Mucosa of gallbladder (tissue), 1 donor: ENCODE data around the gene FGF22. TPM values are rescaled to one million over a fixed set of nuclear protein-coding genes. Genes with fewer than 3 reads are reported as not detected.
"Not testable (repeated sequence)": the region's sequence is repeated elsewhere in the genome, so short reads cannot be mapped to it uniquely, and the experiment has no call there.

Source experiments
- DNase-seq: peaks from one replicate; pipeline ENCODE4 v3.0.0-alpha.2; 2020; ENCODE audit warnings: low spot score
- total RNA-seq: library from RNA; stranded (reverse); gene quantifications from one replicate; pipeline ENCODE4 v1.2.1, GENCODE V29; 2021
- donor health status: DM: no; HTN: no; CAD: no.

Gene FGF22
- total RNA-seq, 1 donor from 2014 or later: 0.17 TPM

DNA sequence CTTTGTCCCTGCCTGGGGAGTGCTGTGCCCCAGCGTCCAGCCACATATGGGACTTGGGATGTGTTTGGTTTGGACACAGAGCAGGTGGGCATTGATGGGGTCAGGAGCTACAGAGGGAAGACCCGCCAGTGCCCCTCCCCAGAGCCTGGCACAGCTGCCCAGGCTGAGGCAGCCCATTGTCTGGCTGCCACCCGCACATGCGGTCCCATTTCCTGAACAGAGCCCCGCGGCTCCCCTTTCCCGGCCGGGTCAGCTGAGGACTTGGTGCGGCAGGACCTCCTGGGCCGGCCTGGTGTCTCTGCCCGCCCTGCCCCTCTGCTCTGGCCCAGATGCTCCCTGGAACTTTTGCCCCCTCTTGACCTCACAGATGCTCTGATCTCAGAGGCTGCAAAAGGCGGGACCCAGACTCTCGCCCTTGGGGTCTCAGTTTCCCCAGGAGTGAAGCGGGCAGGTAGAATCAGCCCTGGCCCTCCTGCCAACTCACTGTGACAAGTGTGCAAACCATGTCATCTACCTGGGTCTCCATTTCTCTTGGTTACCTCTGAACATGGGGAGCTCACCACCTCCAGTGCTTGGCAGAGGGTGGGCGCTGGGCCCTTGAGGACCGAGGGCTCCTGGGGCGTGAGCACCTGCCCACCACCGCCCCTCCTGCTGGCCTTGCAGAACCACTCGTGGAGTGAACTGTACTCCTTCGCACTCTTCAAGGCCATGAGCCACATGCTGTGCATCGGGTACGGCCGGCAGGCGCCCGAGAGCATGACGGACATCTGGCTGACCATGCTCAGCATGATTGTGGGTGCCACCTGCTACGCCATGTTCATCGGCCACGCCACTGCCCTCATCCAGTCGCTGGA, 32.2 kb upstream of the FGF22 start:
- no peak for DNase-seq

DNA sequence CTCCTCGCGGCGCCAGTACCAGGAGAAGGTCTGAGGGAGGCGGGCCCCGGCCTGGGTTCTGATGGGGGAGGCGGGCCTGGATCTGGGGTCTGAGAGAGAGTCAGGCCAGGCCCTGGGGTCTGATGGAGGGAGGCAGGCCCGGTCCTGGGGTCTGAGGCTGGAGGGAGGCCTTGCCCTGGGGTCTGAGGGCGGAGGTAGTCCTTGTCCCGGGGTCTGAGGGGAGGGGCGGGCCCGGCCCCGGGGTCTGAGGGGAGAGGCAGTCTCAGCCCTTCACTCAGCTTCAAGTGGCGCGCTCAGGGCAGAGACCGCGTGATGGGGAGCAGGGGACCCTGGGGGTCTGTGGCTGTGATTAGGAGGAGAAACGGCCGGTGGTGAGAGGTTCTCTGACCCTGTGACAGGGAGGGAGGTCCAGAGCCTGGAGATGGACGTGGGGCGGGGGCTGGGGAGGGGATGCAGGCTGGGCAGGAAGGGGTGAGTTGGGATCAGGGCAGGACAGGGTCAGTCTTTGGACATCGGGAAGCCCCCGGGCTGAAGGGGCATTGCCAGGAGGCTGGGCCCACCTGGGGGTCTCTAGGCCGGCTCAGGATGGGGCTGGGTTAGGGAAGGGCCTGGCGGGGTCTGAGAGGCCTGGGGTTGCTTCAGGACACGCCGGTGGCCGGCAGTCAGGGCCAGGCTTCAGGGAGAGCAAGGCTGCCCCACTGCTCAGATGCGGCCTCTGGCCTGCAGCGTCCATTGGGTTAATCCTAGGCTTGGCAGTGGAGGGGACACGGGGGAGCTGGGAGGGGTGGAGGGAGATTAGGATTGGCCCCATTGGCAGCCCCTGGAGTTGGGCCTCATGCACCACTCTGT, 31.3 kb upstream of the FGF22 start:
- no peak for DNase-seq

DNA sequence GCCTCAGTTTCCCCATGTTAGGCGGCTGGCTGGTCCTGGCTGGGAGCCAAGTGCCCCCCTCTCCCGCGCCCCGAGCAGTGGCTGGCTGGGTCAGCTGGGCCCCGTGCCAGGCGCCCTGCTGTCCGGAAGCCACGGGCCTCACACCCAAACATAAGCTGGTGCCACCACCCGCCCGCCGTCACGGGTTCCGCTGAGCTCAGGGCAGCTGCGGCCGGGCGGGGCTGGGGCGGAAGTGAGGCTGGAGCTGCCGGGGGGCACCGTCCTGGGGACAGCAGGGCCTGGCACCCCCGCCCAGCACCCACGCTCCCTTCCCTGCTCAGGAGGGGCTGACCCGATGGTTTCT, 30.7 kb upstream of the FGF22 start:
- peak; percentile 50 for DNase-seq

GRCh38 chr19:610071-610800, 29.4 kb upstream of the FGF22 start:
- no peak for DNase-seq

DNA sequence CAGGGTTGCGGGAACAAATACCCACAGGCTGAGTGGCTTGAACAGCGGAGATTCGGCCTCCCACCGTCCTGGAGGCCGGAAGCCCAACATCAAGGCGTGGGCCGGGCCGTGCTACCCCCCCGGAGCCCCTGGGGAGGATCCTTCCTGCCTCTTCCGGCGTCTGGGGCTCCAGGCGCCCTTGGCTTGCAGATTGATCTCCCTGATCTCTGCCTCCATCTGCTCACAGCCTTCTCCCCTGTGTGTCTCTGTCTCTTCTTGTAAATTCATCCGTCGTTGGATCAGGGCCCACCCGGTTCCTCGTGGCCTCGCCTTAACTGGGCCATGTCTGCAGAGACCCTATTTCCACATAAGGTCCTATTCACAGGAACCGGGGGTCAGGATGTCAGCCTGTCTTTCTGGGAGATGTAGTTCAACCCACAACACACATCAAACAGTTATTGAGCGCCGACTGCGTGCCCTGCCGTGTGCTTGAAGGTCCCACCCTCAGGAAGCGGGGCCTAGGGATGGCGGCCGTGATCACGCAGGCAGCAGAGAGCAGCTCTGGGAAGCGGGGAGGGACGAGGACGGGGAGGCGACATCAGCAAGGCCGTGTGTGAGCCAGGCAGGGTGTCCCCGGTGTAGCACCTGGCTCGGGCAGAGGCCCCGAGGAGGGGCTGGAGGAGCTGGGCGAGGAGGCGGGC, 28.7 kb upstream of the FGF22 start:
- DNase-seq: peak; percentile 21

GRCh38 chr19:611481-611868, 28.2 kb upstream of the FGF22 start:
- DNase-seq: no peak

- DNase-seq: no peak
These were observed 26.7 kb upstream of the FGF22 start for GRCh38 chr19:612941-613340.

DNA sequence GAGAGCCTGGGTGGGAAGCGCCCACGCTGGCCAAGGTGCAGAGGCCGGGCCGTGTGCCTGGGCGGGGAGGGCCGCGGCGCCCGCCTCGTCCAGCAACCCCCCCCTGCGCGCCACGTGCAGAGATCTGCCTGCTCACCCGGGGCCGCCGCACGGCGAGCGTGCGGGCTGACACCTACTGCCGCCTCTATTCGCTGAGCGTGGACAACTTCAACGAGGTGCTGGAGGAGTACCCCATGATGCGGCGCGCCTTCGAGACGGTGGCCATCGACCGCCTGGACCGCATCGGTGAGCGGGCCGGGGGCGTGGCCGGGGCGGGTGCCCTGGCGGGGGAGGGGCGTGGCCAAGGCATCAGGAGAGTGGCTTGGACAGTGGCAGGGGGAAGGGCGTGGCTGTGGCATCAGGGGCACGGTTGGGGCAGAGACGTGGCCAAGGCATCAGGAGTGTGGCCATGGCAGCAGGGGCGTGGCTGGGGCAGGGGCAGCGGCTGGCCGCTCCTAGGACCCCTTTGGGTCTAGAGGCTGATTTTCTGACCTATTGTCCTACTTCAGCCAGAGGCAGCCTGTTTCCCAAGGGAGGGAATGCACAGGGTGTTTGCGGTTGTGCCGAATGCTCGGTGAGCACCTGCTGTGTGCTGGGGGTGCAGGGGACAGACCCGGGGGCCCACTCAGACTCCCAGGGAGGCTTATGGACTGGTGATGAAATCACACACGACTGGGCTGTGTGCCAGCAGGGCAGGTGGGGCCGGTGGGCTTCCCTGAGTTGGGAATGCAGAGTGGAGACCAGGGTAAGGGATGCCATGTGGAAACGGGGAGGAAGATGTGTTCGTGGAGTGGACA, 25.7 kb upstream of the FGF22 start:
- DNase-seq: no peak

DNA sequence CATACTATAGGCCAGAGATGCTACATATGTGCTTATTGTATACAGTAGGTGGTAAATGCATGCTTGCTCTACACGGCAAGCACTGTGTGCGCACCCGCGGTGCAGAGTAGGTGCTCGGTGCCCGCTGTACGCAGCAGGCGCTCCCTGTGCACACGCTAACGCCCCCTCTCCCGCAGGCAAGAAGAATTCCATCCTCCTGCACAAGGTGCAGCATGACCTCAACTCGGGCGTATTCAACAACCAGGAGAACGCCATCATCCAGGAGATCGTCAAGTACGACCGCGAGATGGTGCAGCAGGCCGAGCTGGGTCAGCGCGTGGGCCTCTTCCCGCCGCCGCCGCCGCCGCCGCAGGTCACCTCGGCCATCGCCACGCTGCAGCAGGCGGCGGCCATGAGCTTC, 24.1 kb upstream of the FGF22 start:
- no peak for DNase-seq

DNA sequence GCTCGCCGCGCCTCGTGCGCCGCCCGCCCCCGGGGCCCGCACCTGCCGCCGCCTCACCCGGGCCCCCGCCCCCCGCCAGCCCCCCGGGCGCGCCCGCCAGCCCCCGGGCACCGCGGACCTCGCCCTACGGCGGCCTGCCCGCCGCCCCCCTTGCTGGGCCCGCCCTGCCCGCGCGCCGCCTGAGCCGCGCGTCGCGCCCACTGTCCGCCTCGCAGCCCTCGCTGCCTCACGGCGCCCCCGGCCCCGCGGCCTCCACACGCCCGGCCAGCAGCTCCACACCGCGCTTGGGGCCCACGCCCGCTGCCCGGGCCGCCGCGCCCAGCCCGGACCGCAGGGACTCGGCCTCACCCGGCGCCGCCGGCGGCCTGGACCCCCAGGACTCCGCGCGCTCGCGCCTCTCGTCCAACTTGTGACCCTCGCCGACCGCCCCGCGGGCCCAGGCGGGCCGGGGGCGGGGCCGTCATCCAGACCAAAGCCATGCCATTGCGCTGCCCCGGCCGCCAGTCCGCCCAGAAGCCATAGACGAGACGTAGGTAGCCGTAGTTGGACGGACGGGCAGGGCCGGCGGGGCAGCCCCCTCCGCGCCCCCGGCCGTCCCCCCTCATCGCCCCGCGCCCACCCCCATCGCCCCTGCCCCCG, 23.5 kb upstream of the FGF22 start:
- DNase-seq: no peak

GRCh38 chr19:616747-617526, 22.7 kb upstream of the FGF22 start:
- DNase-seq: no peak

DNA sequence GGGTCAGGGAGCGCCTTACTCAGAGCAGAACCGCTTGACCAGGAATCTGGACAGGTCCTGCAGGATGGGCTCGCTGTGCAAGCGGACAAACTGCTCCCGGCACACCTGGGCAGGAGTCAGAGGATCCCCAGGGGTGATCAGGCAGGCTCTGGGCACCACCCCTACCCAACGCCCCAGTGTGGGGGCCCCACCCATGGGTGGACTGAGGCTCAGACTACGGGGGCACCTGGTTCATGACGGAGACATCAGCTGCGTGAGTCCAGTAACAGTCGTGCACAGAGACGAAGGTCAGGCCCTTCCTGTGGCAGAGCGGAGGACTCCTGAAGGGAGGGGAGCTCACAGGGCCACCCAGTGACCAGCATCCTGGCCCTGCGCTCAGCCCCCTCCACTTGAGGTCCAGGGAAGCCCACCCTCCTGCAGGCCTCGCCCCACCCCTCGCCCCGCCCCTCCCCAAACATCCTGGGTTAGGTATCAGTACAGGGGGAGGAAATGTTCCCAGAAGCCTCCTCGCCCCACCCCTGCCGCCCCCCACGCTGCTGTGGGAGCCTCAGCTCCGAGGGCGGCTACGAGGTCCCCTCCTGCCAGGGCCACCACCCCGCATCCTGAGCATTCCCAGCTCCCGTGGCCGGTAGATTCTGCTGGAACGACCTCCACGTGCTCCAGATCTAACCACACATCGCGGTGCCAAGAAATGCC, 22.0 kb upstream of the FGF22 start:
- no peak for DNase-seq

DNA sequence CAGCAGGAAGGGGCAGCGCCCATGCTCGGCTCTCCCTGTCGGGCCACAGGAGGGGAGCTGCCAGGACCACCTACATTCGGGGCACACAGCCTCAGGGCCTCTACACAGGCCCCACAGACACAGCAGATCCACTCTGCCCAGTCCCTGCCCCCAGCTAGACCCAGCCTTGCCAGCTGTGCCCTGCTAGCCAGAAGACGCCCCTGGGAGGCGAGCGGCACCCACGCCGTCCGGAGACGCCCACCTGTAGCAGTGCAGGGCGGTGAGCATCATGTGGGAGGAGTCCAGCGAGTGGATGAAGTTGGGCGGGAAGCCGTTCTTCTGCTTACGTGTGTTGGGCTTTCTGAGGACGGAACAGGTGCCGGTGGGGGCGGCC, 21.4 kb upstream of the FGF22 start:
- no peak for DNase-seq

GRCh38 chr19:618674-619285, 20.9 kb upstream of the FGF22 start:
- DNase-seq: no peak

GRCh38 chr19:619286-620002, 20.2 kb upstream of the FGF22 start:
- no peak for DNase-seq

DNA sequence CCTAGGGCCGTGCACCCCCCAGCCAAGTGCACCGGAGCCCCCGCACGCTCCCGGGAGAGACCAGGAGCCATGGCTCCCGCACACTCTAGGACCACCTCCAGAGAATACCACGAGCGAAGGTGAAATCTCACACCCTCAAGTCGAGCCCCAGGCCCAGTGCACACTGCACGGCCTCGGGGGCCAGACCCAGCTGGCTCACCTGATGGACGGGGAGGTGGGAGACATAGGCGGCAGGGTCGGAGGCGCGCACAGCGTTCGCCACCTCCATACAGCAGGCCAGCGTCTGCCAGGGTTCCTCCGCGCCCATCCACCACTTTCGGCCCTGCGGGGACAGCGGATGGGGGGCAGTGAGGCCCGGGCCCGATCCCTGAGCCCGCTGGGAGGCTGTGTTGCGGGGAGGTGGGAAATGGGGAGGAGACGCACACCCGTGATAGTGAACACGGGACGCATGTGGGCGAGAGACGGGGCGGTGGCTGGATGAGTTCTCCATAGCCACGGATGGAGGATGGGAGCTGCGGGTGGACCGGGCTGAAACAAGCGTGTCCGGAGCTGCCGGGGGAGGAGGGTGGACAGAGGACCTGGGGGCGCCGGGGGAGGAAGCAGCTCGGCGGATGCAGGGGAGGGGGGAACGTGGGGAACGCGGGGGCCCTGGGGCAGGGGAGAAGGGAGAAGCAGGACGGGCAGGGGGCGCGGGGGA, 19.4 kb upstream of the FGF22 start:
- no peak for DNase-seq

DNA sequence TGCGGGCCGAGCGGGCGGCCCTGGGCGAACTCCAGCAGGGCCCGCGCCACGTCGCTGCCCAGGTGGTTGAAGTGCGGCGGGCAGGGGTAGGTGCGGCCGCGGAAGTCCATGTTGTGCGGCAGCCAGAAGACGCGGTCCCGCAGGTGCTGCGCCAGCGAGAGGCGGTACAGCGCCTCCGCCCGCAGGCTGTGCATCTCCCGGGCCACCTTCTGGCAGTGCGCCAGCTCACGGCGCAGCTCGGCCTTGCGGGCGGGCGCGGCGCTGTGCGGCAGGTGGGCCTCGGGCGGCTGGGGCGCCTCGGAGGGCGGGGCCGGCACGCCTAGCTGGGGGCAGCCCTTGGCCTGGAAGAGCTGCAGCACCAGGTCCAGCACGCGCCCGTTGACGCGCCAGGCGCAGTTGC, 18.5 kb upstream of the FGF22 start:
- DNase-seq: not testable (repeated sequence)
